Measurements from ENCODE around the gene IFT122. TPM values are rescaled to one million over a fixed set of nuclear protein-coding genes. Genes with fewer than 3 reads are reported as not detected.

The IFT122 gene
- polyA plus RNA-seq, 2 of the 4 experiments (the other 2 are of a cell fraction), result 15.0 to 17.1 TPM

- H3K4me1 ChIP-seq, result no peaks in the 10 kb centered on the region
- ATAC-seq (no peak), FAIRE-seq (no peak), DNase-seq (ENCODE audit: low read depth in 1 of 2, low spot score in 1 of 2) (no peak)
- H3K4me2 ChIP-seq, result no peak overlapping the region
- TF ChIP-seq, protein P1, sequence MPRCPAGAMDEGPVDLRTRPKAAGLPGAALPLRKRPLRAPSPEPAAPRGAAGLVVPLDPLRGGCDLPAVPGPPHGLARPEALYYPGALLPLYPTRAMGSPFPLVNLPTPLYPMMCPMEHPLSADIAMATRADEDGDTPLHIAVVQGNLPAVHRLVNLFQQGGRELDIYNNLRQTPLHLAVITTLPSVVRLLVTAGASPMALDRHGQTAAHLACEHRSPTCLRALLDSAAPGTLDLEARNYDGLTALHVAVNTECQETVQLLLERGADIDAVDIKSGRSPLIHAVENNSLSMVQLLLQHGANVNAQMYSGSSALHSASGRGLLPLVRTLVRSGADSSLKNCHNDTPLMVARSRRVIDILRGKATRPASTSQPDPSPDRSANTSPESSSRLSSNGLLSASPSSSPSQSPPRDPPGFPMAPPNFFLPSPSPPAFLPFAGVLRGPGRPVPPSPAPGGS (IDR thresholded peaks at IDR 0.05), result no peak
- TF ChIP-seq RFX5 (IDR thresholded peaks at IDR 0.05), result no peak
- no peak for TF ChIP-seq MYC (IDR thresholded peaks at IDR 0.05; ENCODE audit: borderline replicate concordance, low read length)
- no peak for TF ChIP-seq HOXA7 (CRISPR knock-in tag; IDR thresholded peaks at IDR 0.05)
- TF ChIP-seq CBX2 (IDR thresholded peaks at IDR 0.05; ENCODE audit: borderline replicate concordance, low read depth), result no peak
- TF ChIP-seq POLR2A (IDR thresholded peaks at IDR 0.05; ENCODE audit: low read length), result no peak
- no peak for TF ChIP-seq MAZ (IDR thresholded peaks at IDR 0.05; ENCODE audit: borderline replicate concordance, low read depth, low read length)
- no peak for TF ChIP-seq TP53 (CRISPR knock-in tag; IDR thresholded peaks at IDR 0.05)
- TF ChIP-seq RCOR1 (IDR thresholded peaks at IDR 0.05; ENCODE audit: low read depth, low read length), result no peak
- TF ChIP-seq ZNF302 (CRISPR knock-in tag; IDR thresholded peaks at IDR 0.05), result no peak
- TF ChIP-seq FOSB (CRISPR knock-in tag; IDR thresholded peaks at IDR 0.05), result no peak
- no peak for TF ChIP-seq ESRRA (IDR thresholded peaks at IDR 0.05; ENCODE audit: borderline replicate concordance, low read length)
- TF ChIP-seq, protein P2, sequence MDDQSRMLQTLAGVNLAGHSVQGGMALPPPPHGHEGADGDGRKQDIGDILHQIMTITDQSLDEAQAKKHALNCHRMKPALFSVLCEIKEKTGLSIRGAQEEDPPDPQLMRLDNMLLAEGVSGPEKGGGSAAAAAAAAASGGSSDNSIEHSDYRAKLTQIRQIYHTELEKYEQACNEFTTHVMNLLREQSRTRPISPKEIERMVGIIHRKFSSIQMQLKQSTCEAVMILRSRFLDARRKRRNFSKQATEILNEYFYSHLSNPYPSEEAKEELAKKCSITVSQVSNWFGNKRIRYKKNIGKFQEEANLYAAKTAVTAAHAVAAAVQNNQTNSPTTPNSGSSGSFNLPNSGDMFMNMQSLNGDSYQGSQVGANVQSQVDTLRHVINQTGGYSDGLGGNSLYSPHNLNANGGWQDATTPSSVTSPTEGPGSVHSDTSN (IDR thresholded peaks at IDR 0.05), result no peak
- TF ChIP-seq EHF (CRISPR knock-in tag; IDR thresholded peaks at IDR 0.05), result no peak
- no peak for TF ChIP-seq JUNB (IDR thresholded peaks at IDR 0.05)
- no peak for TF ChIP-seq CHD2 (IDR thresholded peaks at IDR 0.05; ENCODE audit: low read length, partially characterized antibody)
- no peak for TF ChIP-seq JUN (IDR thresholded peaks at IDR 0.05)
- H3K9me3 ChIP-seq, result no peaks in the 10 kb centered on the region
- no peak overlapping the region for H3K4me3 ChIP-seq
- no peak overlapping the region for H3K27ac ChIP-seq
- CTCF ChIA-PET, result interaction anchor here (3.6 kb wide), 1 partner anchor 90 kb away, joined by 12 read pairs; no protein-coding TSS in a partner anchor
- 69% methylated on average over 4 of the region's 4 CpGs for WGBS (ENCODE audit: missing lambda C conversion rate)
- POLR2A ChIA-PET, result no interaction called here
Measured at GRCh38 chr3:129473067-129473768, 33.2 kb downstream of the IFT122 start.

DNA sequence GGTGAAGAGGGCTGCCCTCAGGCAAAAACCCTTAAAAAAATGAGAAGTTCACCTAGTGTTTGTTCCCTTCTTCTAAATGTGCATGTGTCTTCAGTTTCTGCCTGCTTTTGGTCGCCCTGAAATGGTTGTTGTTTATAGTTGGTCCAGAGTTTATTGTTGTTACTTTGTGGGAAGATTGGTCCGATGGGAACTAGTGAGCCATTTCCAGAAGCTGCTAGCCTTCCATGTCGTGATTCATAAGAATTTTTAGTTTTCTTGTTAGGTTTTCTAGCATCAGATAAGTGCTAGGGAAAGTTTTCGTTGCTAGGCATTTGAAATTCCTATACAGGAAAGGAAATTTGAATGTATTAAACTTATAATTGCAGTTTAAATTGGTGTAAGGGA is 33.7 kb downstream of the IFT122 start:
- no peaks in the 10 kb centered on the region for H3K4me1 ChIP-seq
- POLR2A ChIA-PET, result no interaction called here
- no peak for FAIRE-seq

More for the DNA sequence above, 33.7 kb downstream of the IFT122 start:
- Histone ChIP-seq H3K4me2 (no peak overlapping the region), H3K27ac (no peak overlapping the region), H3K9me3 (no peaks in the 10 kb centered on the region), H3K4me3 (no peak overlapping the region)
- TF ChIP-seq SREBF2 (IDR thresholded peaks at IDR 0.05) (no peak), POLR2AphosphoS2 (conservative IDR thresholded peaks at IDR 0.05; ENCODE audit: low read length) (no peak), ELK1 (IDR thresholded peaks at IDR 0.05; ENCODE audit: low read depth, low read length) (no peak), CEBPB (IDR thresholded peaks at IDR 0.05) (no peak), RCOR1 (IDR thresholded peaks at IDR 0.05; ENCODE audit: low read depth, low read length) (no peak), TFCP2L1 (CRISPR knock-in tag; IDR thresholded peaks at IDR 0.05) (no peak), USF2 (IDR thresholded peaks at IDR 0.05) (no peak), RNF2 (IDR thresholded peaks at IDR 0.05; ENCODE audit: borderline replicate concordance, low read depth) (no peak), ZNF302 (CRISPR knock-in tag; IDR thresholded peaks at IDR 0.05) (no peak), RAD21 (conservative IDR thresholded peaks at IDR 0.05 in 1 of 2, IDR thresholded peaks at IDR 0.05 in 1 of 2) (no peak), HEYL (CRISPR knock-in tag; IDR thresholded peaks at IDR 0.05) (no peak), MAFK (IDR thresholded peaks at IDR 0.05; ENCODE audit: partially characterized antibody) (no peak), ZFP36 (IDR thresholded peaks at IDR 0.05; ENCODE audit: borderline replicate concordance, partially characterized antibody) (no peak), JUNB (IDR thresholded peaks at IDR 0.05) (no peak), KDM1A (IDR thresholded peaks at IDR 0.05; ENCODE audit: low read depth) (no peak), TP53 (CRISPR knock-in tag; IDR thresholded peaks at IDR 0.05) (no peak), KDM5A (IDR thresholded peaks at IDR 0.05) (no peak), CHD2 (IDR thresholded peaks at IDR 0.05; ENCODE audit: low read length, partially characterized antibody) (no peak), FOSB (CRISPR knock-in tag; IDR thresholded peaks at IDR 0.05) (no peak)
- DNase-seq (ENCODE audit: low read depth in 1 of 2, low spot score in 1 of 2), result no peak
- CTCF ChIA-PET, result interaction anchor here (3.6 kb wide), 1 partner anchor 91 kb away, joined by 12 read pairs; no protein-coding TSS in a partner anchor
- no peak for ATAC-seq
- 77% methylated on average over 4 of the region's 4 CpGs for WGBS (ENCODE audit: missing lambda C conversion rate)
